Neural cell (in vitro differentiated cells): ENCODE measurements around the gene CACNA1I. TPM values are rescaled to one million over a fixed set of nuclear protein-coding genes. Genes with fewer than 3 reads are reported as not detected.
"Not testable (repeated sequence)": the region's sequence is repeated elsewhere in the genome, so short reads cannot be mapped to it uniquely, and the experiment has no call there.

Experiments
- H2AFZ ChIP-seq: fragments of 200-600, 300-800 bp; sonication (generic), shearing (Covaris generic); 2 replicates; pipeline ENCODE4 v1.6.0; 2014; ENCODE audit warnings: low read depth, mild to moderate bottlenecking, antibody characterized with exemption, low read length, moderate library complexity
- H3F3A ChIP-seq: fragments of 200-600 bp; shearing (Covaris generic); 2 replicates; pipeline ENCODE4 v1.6.1; 2016; ENCODE audit warnings: mild to moderate bottlenecking, moderate library complexity, mixed read lengths, antibody characterized with exemption, low read length; ENCODE audit not compliant: insufficient read depth, poor library complexity, severe bottlenecking
- H3K27ac ChIP-seq: fragments of 200-600, 300-800 bp; sonication (generic), shearing (Covaris generic); 2 replicates; pipeline ENCODE4 v1.5.1; 2014; ENCODE audit warnings: mild to moderate bottlenecking, low read length, moderate library complexity
- H3K27me3 ChIP-seq: fragments of 300-800, 200-600 bp; sonication (generic), shearing (Covaris generic); 2 replicates; pipeline ENCODE4 v1.6.0; 2014; ENCODE audit warnings: mild to moderate bottlenecking, low read depth, low read length, moderate library complexity; ENCODE audit not compliant: insufficient read depth
- H3K36me3 ChIP-seq: fragments of 300-800, 200-600 bp; sonication (generic), shearing (Covaris generic); 2 replicates; pipeline ENCODE4 v1.5.1; 2014; ENCODE audit warnings: mild to moderate bottlenecking, antibody characterized with exemption, low read length, moderate library complexity; ENCODE audit not compliant: insufficient read depth
- H3K4me2 ChIP-seq: fragments of 300-800, 200-600 bp; sonication (generic), shearing (Covaris generic); 2 replicates; pipeline ENCODE4 v1.6.0; 2014; ENCODE audit warnings: mild to moderate bottlenecking, low read length
- H3K4me3 ChIP-seq: fragments of 300-800, 200-600 bp; sonication (generic), shearing (Covaris generic); 2 replicates; pipeline ENCODE4 v1.5.1; 2014; ENCODE audit warnings: mild to moderate bottlenecking, low read length, moderate library complexity
- H3K79me2 ChIP-seq: fragments of 200-600 bp; shearing (Covaris generic); replicated peaks from 2 replicates; pipeline ENCODE4 v1.6.0; 2014; ENCODE audit warnings: mild to moderate bottlenecking, low read length, moderate library complexity; ENCODE audit not compliant: insufficient read depth
- H3K9ac ChIP-seq: fragments of 300-800, 200-600 bp; sonication (generic), shearing (Covaris generic); 2 replicates; pipeline ENCODE4 v1.6.1; 2016; ENCODE audit warnings: mild to moderate bottlenecking, low read length, mixed read lengths
- H3K9me2 ChIP-seq: fragments of 200-600 bp; shearing (Covaris generic); 2 replicates; pipeline ENCODE4 v1.6.1; 2016; ENCODE audit warnings: mild to moderate bottlenecking, low read length, mixed read lengths; ENCODE audit not compliant: insufficient read depth
- H3K9me3 ChIP-seq: fragments of 200-600, 300-800 bp; sonication (generic), shearing (Covaris generic); 2 replicates; pipeline ENCODE4 v1.6.1; 2016; ENCODE audit warnings: mild to moderate bottlenecking, mixed run types, low read length, moderate library complexity, mixed read lengths
- H4K20me1 ChIP-seq: fragments of 200-600 bp; shearing (Covaris generic); 2 replicates; pipeline ENCODE4 v1.6.1; 2016; ENCODE audit warnings: mild to moderate bottlenecking, mixed run types; ENCODE audit not compliant: insufficient read depth
- CTCF ChIP-seq: fragments of 450-650 bp; IDR thresholded peaks from 2 replicates; pipeline ENCODE4 v1.5.1; 2014; ENCODE audit warnings: antibody characterized with exemption, mild to moderate bottlenecking, moderate library complexity; ENCODE audit not compliant: poor library complexity, severe bottlenecking
- EP300 ChIP-seq: fragments of 450-650 bp; conservative IDR thresholded peaks from 2 replicates; pipeline ENCODE4 v1.6.1; 2014; ENCODE audit warnings: antibody characterized with exemption, mild to moderate bottlenecking, moderate library complexity; ENCODE audit not compliant: poor library complexity, severe bottlenecking
- MXI1 ChIP-seq: fragments of 450-650 bp; conservative IDR thresholded peaks from 2 replicates; pipeline ENCODE4 v1.6.1; 2014; ENCODE audit warnings: antibody characterized with exemption, mild to moderate bottlenecking; ENCODE audit not compliant: poor library complexity, severe bottlenecking
- POLR2AphosphoS5 ChIP-seq: IDR thresholded peaks from 2 replicates; pipeline ENCODE4 v1.6.1; 2012
- RAD21 ChIP-seq: fragments of 450-650 bp; conservative IDR thresholded peaks from 2 replicates; pipeline ENCODE4 v1.6.1; 2014; ENCODE audit warnings: antibody characterized with exemption, mild to moderate bottlenecking, moderate library complexity
- REST ChIP-seq: IDR thresholded peaks from 2 replicates; pipeline ENCODE4 v1.6.1; 2012; ENCODE audit warnings: borderline replicate concordance
- SMC3 ChIP-seq: fragments of 450-650 bp; conservative IDR thresholded peaks from 2 replicates; pipeline ENCODE4 v1.6.1; 2014; ENCODE audit warnings: antibody characterized with exemption, mild to moderate bottlenecking, moderate library complexity; ENCODE audit not compliant: poor library complexity
- TAF1 ChIP-seq: IDR thresholded peaks from 2 replicates; pipeline ENCODE4 v1.6.1; 2012; ENCODE audit warnings: low read depth
- polyA minus RNA-seq: library from RNA; depleted of rRNA, polyadenylated mRNA; stranded (reverse); fragments of >200 nt; gene quantifications from 2 replicates; pipeline ENCODE4 v1.2.3, GENCODE V29; 2014
- polyA plus RNA-seq: library from polyadenylated mRNA; depleted of rRNA; stranded (reverse); fragments of >200 nt; gene quantifications from 2 replicates; pipeline ENCODE4 v1.2.3, GENCODE V29; 2014

The CACNA1I gene
- polyA plus RNA-seq (1.9 and 2.6 TPM in 2 replicates), polyA minus RNA-seq (2.8 and 3.2 TPM in 2 replicates)

- no peak within 1 kb of the TSS for H3K4me2 ChIP-seq
- H4K20me1 ChIP-seq: no peaks in the 10 kb centered on the region
- H3K36me3 ChIP-seq: no peaks in the 10 kb centered on the region
- H3K9me2 ChIP-seq: no peaks in the 10 kb centered on the region
- TF ChIP-seq CTCF: no peak
- no peak for TF ChIP-seq SMC3
- H3K9ac ChIP-seq: no peak within 1 kb of the TSS
- no peaks in the 10 kb centered on the region for H3F3A ChIP-seq
- no peak within 1 kb of the TSS for H3K27ac ChIP-seq
- H3K27me3 ChIP-seq: no peaks in the 10 kb centered on the region
- H2AFZ ChIP-seq: no peak within 1 kb of the TSS
- H3K9me3 ChIP-seq: no peaks in the 10 kb centered on the region
- H3K4me3 ChIP-seq: no peak within 1 kb of the TSS
- H3K79me2 ChIP-seq: no peaks in the 10 kb centered on the region
Observed at GRCh38 chr22:39570665-39571064, at the start of gene CACNA1I. Gene CACNA1I, plus strand, starts transcription at chr22:39570753. Its CDS starts 0 bp downstream, at chr22:39570753.

DNA sequence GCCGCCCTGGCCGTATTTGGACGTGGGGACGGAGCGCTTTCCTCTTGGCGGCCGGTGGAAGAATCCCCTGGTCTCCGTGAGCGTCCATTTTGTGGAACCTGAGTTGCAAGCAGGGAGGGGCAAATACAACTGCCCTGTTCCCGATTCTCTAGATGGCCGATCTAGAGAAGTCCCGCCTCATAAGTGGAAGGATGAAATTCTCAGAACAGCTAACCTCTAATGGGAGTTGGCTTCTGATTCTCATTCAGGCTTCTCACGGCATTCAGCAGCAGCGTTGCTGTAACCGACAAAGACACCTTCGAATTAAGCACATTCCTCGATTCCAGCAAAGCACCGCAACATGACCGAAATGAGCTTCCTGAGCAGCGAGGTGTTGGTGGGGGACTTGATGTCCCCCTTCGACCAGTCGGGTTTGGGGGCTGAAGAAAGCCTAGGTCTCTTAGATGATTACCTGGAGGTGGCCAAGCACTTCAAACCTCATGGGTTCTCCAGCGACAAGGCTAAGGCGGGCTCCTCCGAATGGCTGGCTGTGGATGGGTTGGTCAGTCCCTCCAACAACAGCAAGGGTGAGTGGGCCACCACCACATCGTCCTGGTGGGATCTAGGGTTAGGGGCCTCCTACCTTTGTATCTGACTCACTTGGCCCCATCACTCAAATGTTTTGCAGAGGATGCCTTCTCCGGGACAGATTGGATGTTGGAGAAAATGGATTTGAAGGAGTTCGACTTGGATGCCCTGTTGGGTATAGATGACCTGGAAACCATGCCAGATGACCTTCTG is 49.3 kb upstream of the CACNA1I start:
- peaks cover 27% of the 10 kb centered on the region for H4K20me1 ChIP-seq
- H3K27me3 ChIP-seq, H2AFZ ChIP-seq, H3F3A ChIP-seq, H3K9me2 ChIP-seq, H3K9me3 ChIP-seq, H3K36me3 ChIP-seq: not testable (repeated sequence)
- H3K79me2 ChIP-seq: peaks cover 54% of the 10 kb centered on the region
- H3K27ac ChIP-seq: peak overlapping the region; percentile 98
- H3K9ac ChIP-seq: peak overlapping the region; percentile 100
- peak overlapping the region; percentile 65 for H3K4me2 ChIP-seq
- peak overlapping the region; percentile 78 for H3K4me3 ChIP-seq

GRCh38 chr22:39522091-39522490 is 48.5 kb upstream of the CACNA1I start:
- Histone ChIP-seq H3K79me2 (peaks cover 54% of the 10 kb centered on the region), H3K9ac (peak overlapping the region; percentile 100), H4K20me1 (peaks cover 27% of the 10 kb centered on the region), H3K27ac (peak overlapping the region; percentile 98), H3K4me3 (peak overlapping the region; percentile 78), H3K4me2 (peak overlapping the region; percentile 65)
- H3K9me2 ChIP-seq, H3F3A ChIP-seq, H3K27me3 ChIP-seq, H2AFZ ChIP-seq, H3K36me3 ChIP-seq, H3K9me3 ChIP-seq: not testable (repeated sequence)

DNA sequence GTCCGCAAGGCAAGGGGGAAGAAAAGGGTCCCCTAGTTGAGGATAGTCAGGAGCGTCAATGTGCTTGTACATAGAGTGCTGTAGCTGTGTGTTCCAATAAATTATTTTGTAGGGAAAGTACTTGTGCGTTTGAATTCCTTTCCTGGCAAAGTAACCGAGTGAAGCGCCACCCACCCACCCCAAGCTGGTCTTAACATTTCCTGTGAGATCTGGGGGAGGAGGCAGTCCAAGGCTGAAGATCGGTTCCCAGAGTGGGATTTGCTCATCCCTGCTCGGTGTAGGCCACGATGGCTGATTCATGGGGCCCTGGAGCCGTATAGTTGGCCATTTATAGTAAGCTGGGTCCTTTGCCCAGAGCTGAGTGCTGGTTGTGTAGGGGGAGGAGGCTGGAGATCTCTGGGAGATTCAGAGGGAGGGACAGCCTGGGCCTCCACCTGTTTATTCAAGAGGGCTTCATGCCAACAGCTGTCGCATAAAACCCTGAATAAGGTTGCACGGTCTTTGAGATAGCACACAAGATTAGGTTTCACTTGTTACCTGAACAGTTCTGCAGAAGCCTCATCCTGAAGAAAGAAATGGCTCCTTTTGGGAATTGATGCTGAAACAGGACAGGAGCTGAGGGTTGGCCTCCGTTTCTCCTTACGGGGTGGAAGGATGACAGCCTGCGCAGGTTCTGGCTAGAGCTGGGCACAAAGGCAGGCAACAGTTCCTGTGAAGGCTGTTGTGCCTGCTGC is 47.8 kb upstream of the CACNA1I start:
- Histone ChIP-seq H3K27me3 (no peaks in the 10 kb centered on the region), H3K9me2 (no peaks in the 10 kb centered on the region), H3K79me2 (peaks cover 54% of the 10 kb centered on the region), H3K27ac (no peak overlapping the region), H3K9me3 (no peaks in the 10 kb centered on the region), H3K36me3 (peaks cover 4% of the 10 kb centered on the region), H3K4me2 (peak overlapping the region; percentile 8), H2AFZ (no peak overlapping the region), H3F3A (peaks cover 4% of the 10 kb centered on the region), H4K20me1 (peaks cover 27% of the 10 kb centered on the region), H3K9ac (peak overlapping the region; percentile 53), H3K4me3 (peak overlapping the region; percentile 78)
- TF ChIP-seq MXI1 (no peak), SMC3 (no peak), RAD21 (no peak), EP300 (no peak), POLR2AphosphoS5 (no peak), CTCF (no peak), TAF1 (no peak), REST (no peak)
